ENCODE results near the gene NCK2. TPM values are rescaled to one million over a fixed set of nuclear protein-coding genes. Genes with fewer than 3 reads are reported as not detected.

Gene NCK2
- total and polyA plus RNA-seq, 7 donors: 36.4 to 59.9 (median 52.0) TPM

DNA sequence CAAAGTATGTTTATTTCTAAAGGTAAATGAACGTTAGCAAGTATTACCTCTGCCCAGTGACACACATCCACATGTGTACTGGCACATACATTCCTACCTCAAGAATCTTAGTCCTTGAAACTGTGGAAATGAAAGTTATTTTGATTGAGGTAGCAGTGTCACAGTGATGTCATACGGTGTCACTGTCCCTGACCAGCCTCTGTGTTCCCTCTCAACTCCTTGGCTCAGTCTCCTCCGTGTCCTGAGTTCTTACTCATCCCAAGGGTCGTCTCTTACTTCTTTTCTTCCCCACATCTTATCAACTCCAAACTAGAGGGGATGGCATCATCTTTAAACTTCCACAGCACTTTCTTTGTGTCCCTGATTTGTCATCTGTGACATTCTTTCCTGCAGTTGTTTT is 3.3 kb downstream of the NCK2 start:
- no peak for TF ChIP-seq POLR2A (IDR thresholded peaks at IDR 0.05)
- TF ChIP-seq, protein P1, sequence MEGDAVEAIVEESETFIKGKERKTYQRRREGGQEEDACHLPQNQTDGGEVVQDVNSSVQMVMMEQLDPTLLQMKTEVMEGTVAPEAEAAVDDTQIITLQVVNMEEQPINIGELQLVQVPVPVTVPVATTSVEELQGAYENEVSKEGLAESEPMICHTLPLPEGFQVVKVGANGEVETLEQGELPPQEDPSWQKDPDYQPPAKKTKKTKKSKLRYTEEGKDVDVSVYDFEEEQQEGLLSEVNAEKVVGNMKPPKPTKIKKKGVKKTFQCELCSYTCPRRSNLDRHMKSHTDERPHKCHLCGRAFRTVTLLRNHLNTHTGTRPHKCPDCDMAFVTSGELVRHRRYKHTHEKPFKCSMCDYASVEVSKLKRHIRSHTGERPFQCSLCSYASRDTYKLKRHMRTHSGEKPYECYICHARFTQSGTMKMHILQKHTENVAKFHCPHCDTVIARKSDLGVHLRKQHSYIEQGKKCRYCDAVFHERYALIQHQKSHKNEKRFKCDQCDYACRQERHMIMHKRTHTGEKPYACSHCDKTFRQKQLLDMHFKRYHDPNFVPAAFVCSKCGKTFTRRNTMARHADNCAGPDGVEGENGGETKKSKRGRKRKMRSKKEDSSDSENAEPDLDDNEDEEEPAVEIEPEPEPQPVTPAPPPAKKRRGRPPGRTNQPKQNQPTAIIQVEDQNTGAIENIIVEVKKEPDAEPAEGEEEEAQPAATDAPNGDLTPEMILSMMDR (IDR thresholded peaks at IDR 0.05): no peak
- no peak for DNase-seq
- Histone ChIP-seq H3K36me3 (no peaks in the 10 kb centered on the region), H3K9me3 (no peaks in the 10 kb centered on the region), H3K27me3 (no peaks in the 10 kb centered on the region), H3K27ac (peak overlapping the region in 2 of 4 donors; percentile 7 to 11), H3K4me3 (no peak overlapping the region), H3K4me1 (peaks cover 0 to 46% (median 32%) of the 10 kb centered on the region in 4 donors)
- WGBS, 2 donors: 65 to 75% methylated on average over 4 of the region's 4 CpGs
- intact Hi-C loops (cut with DNase I): loop anchor here (5.0 to 10.0 kb wide), 4 partner anchors 64 to 447 kb away; partner anchors contain the start of gene UXS1

DNA sequence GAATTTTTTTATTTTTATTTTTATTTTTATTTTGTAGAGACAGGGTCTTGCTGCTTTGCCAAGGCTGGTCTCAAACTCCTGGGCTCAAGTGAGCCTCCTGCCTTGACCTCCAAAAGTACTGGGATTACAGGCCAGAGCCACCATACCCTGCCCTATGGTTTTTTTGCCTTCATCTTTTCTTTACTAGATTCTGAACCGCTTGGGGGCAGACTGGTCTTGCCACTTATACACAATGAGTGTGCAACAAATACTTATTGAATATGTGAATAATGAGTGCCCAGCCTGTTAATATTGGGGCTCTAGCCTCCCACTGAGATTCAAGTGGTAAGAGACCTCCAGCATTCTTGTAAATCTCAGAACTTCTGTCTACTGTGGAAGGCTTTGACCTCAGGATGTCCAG is 3.9 kb downstream of the NCK2 start:
- no peak overlapping the region for H3K4me3 ChIP-seq
- H3K27me3 ChIP-seq: no peaks in the 10 kb centered on the region
- peaks cover 0 to 51% (median 34%) of the 10 kb centered on the region in 4 donors for H3K4me1 ChIP-seq

GRCh38 chr2:105749583-105750400 is 5.1 kb downstream of the NCK2 start:
- Histone ChIP-seq H3K4me1 (peaks cover 0 to 55% (median 40%) of the 10 kb centered on the region in 4 donors), H3K36me3 (no peaks in the 10 kb centered on the region), H3K27ac (no peak overlapping the region), H3K4me3 (no peak overlapping the region), H3K9me3 (no peaks in the 10 kb centered on the region), H3K27me3 (no peaks in the 10 kb centered on the region)
- intact Hi-C loops (cut with DNase I): loop anchor here (5.0 to 10.0 kb wide), 5 partner anchors 43 to 445 kb away; partner anchors contain the start of gene UXS1
- TF ChIP-seq, protein P1 (IDR thresholded peaks at IDR 0.05): no peak
- TF ChIP-seq POLR2A (IDR thresholded peaks at IDR 0.05): no peak
- TF ChIP-seq EP300 (IDR thresholded peaks at IDR 0.05): no peak
- TF ChIP-seq POLR2AphosphoS5 (IDR thresholded peaks at IDR 0.05): no peak
- WGBS, 2 donors: 81 to 83% methylated on average over 18 of the region's 18 CpGs
- no peak for DNase-seq

More for the DNA sequence above, 3.9 kb downstream of the NCK2 start:
- TF ChIP-seq POLR2AphosphoS5 (IDR thresholded peaks at IDR 0.05) (no peak), EP300 (IDR thresholded peaks at IDR 0.05) (no peak), POLR2A (IDR thresholded peaks at IDR 0.05) (no peak)
- TF ChIP-seq, protein P1 (IDR thresholded peaks at IDR 0.05): no peak
- intact Hi-C loops (cut with DNase I): loop anchor here (5.0 to 10.0 kb wide), 4 partner anchors 64 to 446 kb away; partner anchors contain the start of gene UXS1
- 74 to 83% methylated on average over 1 of the region's 1 CpG for WGBS, 2 donors
- Histone ChIP-seq H3K36me3 (no peaks in the 10 kb centered on the region), H3K9me3 (no peaks in the 10 kb centered on the region), H3K27ac (no peak overlapping the region)
- no peak for DNase-seq

DNA sequence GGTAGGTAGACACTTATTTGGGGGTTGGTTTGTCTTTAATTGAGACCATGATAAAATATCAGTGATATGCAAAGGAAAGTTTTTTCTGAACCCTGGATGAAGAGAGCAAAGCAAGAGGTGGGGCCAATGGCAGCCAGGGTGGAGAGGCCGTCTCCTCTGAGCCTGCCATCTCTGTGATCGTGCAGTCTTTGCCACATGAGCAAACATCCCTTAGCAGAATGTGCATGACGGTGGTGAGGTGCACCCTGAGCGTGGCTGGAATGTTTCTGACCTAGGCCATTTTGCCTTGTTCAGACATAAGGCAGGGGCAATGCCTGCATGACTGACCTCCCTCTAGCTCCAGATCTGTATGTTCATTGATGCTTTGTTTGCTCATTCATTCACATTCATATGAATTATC is 6.0 kb downstream of the NCK2 start:
- TF ChIP-seq POLR2AphosphoS5 (IDR thresholded peaks at IDR 0.05) (no peak), EP300 (IDR thresholded peaks at IDR 0.05) (no peak), POLR2A (IDR thresholded peaks at IDR 0.05) (no peak)
- TF ChIP-seq, protein P1 (IDR thresholded peaks at IDR 0.05): no peak
- Histone ChIP-seq H3K4me1 (peaks cover 0 to 60% (median 47%) of the 10 kb centered on the region in 4 donors), H3K36me3 (no peaks in the 10 kb centered on the region), H3K27ac (no peak overlapping the region), H3K4me3 (no peak overlapping the region), H3K9me3 (no peaks in the 10 kb centered on the region), H3K27me3 (no peaks in the 10 kb centered on the region)
- no peak for DNase-seq
- intact Hi-C loops (cut with DNase I): loop anchor here (5.0 kb wide), 1 partner anchor 42 kb away; no protein-coding TSS in a partner anchor
- 85 to 95% methylated on average over 4 of the region's 4 CpGs for WGBS, 2 donors

Measured in sigmoid colon (tissue), 7 donors.